Measurements from ENCODE around the gene PGM5. TPM values are rescaled to one million over a fixed set of nuclear protein-coding genes. Genes with fewer than 3 reads are reported as not detected.

PGM5 gene
- total and polyA plus RNA-seq, 2 experiments from 2014 or later = not detected

GRCh38 chr9:68433531-68434110 is 77.2 kb downstream of the PGM5 start:
- no peak for ATAC-seq
- Histone ChIP-seq H4K20me1 (replicated peaks; ENCODE audit: insufficient read depth) (no peaks in the 10 kb centered on the region), H3F3A (replicated peaks; ENCODE audit: low read depth) (no peaks in the 10 kb centered on the region), H3K36me3 (ENCODE audit: insufficient read depth) (no peaks in the 10 kb centered on the region), H3K79me2 (replicated peaks; ENCODE audit: insufficient read depth) (no peaks in the 10 kb centered on the region), H3K4me1 (ENCODE audit: insufficient read depth) (no peaks in the 10 kb centered on the region), H3K27ac (ENCODE audit: low read depth) (no peak overlapping the region), H3K4me3 (no peak overlapping the region), H3K27me3 (ENCODE audit: insufficient read depth) (no peaks in the 10 kb centered on the region), H3K4me2 (no peak overlapping the region), H2AFZ (no peak overlapping the region), H3K9me2 (ENCODE audit: insufficient read depth) (no peaks in the 10 kb centered on the region)
- H3K9me3 Mint-ChIP-seq = no peaks in the 10 kb centered on the region
- H3K36me3 Mint-ChIP-seq (ENCODE audit: low read depth) = no peaks in the 10 kb centered on the region
- no peaks in the 10 kb centered on the region for H3K27me3 Mint-ChIP-seq (ENCODE audit: insufficient read depth, low read depth, poor library complexity)
- no peaks in the 10 kb centered on the region for H3K4me1 Mint-ChIP-seq
- DNase-seq (ENCODE audit: low spot score) = no peak
- TF ChIP-seq NANOG (IDR thresholded peaks at IDR 0.05; ENCODE audit: borderline replicate concordance) (no peak), EZH2phosphoT487 (IDR thresholded peaks at IDR 0.05; ENCODE audit: unreplicated experiment) (no peak), ZNF114 (CRISPR knock-in tag; IDR thresholded peaks at IDR 0.05) (no peak), CREB1 (CRISPR knock-in tag; IDR thresholded peaks at IDR 0.05; ENCODE audit: low read depth) (no peak), ZNF331 (CRISPR knock-in tag; IDR thresholded peaks at IDR 0.05; ENCODE audit: low read depth) (no peak)
- H3K27ac Mint-ChIP-seq = no peak overlapping the region
- no peak overlapping the region for H3K4me3 Mint-ChIP-seq

GRCh38 chr9:68437785-68438184 is 81.4 kb downstream of the PGM5 start:
- H4K20me1 ChIP-seq (replicated peaks; ENCODE audit: insufficient read depth) = no peaks in the 10 kb centered on the region
- no peaks in the 10 kb centered on the region for H3K36me3 ChIP-seq (ENCODE audit: insufficient read depth)
- H3K79me2 ChIP-seq (replicated peaks; ENCODE audit: insufficient read depth) = no peaks in the 10 kb centered on the region
- TF ChIP-seq ZNF462 (CRISPR knock-in tag; IDR thresholded peaks at IDR 0.05) (no peak), ZNF114 (CRISPR knock-in tag; IDR thresholded peaks at IDR 0.05) (no peak), JUNB (IDR thresholded peaks at IDR 0.05; ENCODE audit: unreplicated experiment) (no peak), REST (IDR thresholded peaks at IDR 0.05; ENCODE audit: unreplicated experiment) (no peak), STAT1 (IDR thresholded peaks at IDR 0.05; ENCODE audit: unreplicated experiment) (no peak), NANOG (IDR thresholded peaks at IDR 0.05; ENCODE audit: borderline replicate concordance) (no peak), ETS1 (IDR thresholded peaks at IDR 0.05) (no peak)
- no peaks in the 10 kb centered on the region for H3K4me1 ChIP-seq (ENCODE audit: insufficient read depth)
- no peaks in the 10 kb centered on the region; the same call in 1 of the 2 replicates for H3K27me3 ChIP-seq (ENCODE audit: insufficient read depth)
- no peaks in the 10 kb centered on the region for H3K9me2 ChIP-seq (ENCODE audit: insufficient read depth)
- H3K4me3 ChIP-seq = no peak overlapping the region
- no peaks in the 10 kb centered on the region for H3K36me3 Mint-ChIP-seq (ENCODE audit: low read depth)
- no peak overlapping the region for H3K27ac Mint-ChIP-seq
- ATAC-seq (no peak), DNase-seq (ENCODE audit: low spot score) (no peak)
- H3K4me2 ChIP-seq = no peak overlapping the region
- no peak overlapping the region for H2AFZ ChIP-seq
- H3K27me3 Mint-ChIP-seq (ENCODE audit: insufficient read depth, low read depth, poor library complexity) = peaks cover 2% of the 10 kb centered on the region
- no peak overlapping the region for H3K4me3 Mint-ChIP-seq
- H3F3A ChIP-seq (replicated peaks; ENCODE audit: low read depth) = no peaks in the 10 kb centered on the region
- H3K4me1 Mint-ChIP-seq = no peaks in the 10 kb centered on the region
- H3K9me3 Mint-ChIP-seq = peaks cover 11% of the 10 kb centered on the region
- H3K27ac ChIP-seq (ENCODE audit: low read depth) = no peak overlapping the region

Measured in GM23338 (cell line).